Mesenchymal stem cell (in vitro differentiated cells and primary cell): ENCODE data around the gene PPP3R2.
A peak's percentile ranks its signal among the peaks of the same experiment; 100 is the strongest.
"Not testable (repeated sequence)": the region's sequence is repeated elsewhere in the genome, so short reads cannot be mapped to it uniquely, and the experiment has no call there.

Source experiments
- DNase-seq: peaks from one replicate; pipeline ENCODE4 v3.0.0-alpha.2; 2013
- H2AFZ ChIP-seq: one replicate; pipeline ENCODE4 v1.6.1; 2013; ENCODE audit warnings: low read depth, mild to moderate bottlenecking, control low read depth, inconsistent platforms, low read length, moderate library complexity
- H2AK5ac ChIP-seq: 2 replicates; pipeline ENCODE4 v1.6.1; 2013; ENCODE audit warnings: low read length, moderate library complexity, mild to moderate bottlenecking, inconsistent platforms; ENCODE audit not compliant: severe bottlenecking
- H2BK120ac ChIP-seq: one replicate; pipeline ENCODE4 v1.6.1; 2013; ENCODE audit warnings: low read depth, mild to moderate bottlenecking, inconsistent platforms, low read length, moderate library complexity
- H2BK12ac ChIP-seq, 2 experiments: one replicate each; pipeline ENCODE4 v1.6.1; 2013; ENCODE audit warnings: inconsistent platforms in 2 of 2, low read length in 2 of 2, mild to moderate bottlenecking in 2 of 2, moderate library complexity in 2 of 2, control low read depth in 1 of 2
- H2BK15ac ChIP-seq: one replicate; pipeline ENCODE4 v1.6.1; 2013; ENCODE audit warnings: mild to moderate bottlenecking, low read depth, inconsistent platforms; ENCODE audit not compliant: poor library complexity, severe bottlenecking
- H2BK5ac ChIP-seq: 2 replicates; pipeline ENCODE4 v1.6.1; 2013; ENCODE audit warnings: low read depth, mild to moderate bottlenecking, low read length, control low read depth, inconsistent platforms; ENCODE audit not compliant: poor library complexity, severe bottlenecking
- H3K14ac ChIP-seq, 2 experiments: one replicate each; pipeline ENCODE4 v1.6.1; 2013; ENCODE audit warnings: inconsistent platforms in 2 of 2, low read length in 2 of 2, control low read depth in 1 of 2, mild to moderate bottlenecking in 1 of 2, moderate library complexity in 1 of 2
- H3K18ac ChIP-seq, 2 experiments: one replicate each; pipeline ENCODE4 v1.6.1; 2013; ENCODE audit warnings: inconsistent platforms in 2 of 2, low read length in 2 of 2, control low read depth in 1 of 2, low read depth in 1 of 2, mild to moderate bottlenecking in 1 of 2
- H3K23ac ChIP-seq, 2 experiments: one replicate each; pipeline ENCODE4 v1.6.1; 2013; ENCODE audit warnings: inconsistent platforms in 2 of 2, low read length in 2 of 2, mild to moderate bottlenecking in 2 of 2, moderate library complexity in 2 of 2, control low read depth in 1 of 2
- H3K27ac ChIP-seq: 2 replicates; pipeline ENCODE4 v1.5.1; 2013; ENCODE audit warnings: mild to moderate bottlenecking, moderate library complexity, low read length, control low read depth, inconsistent platforms; ENCODE audit not compliant: poor library complexity, severe bottlenecking
- H3K27me3 ChIP-seq, 2 experiments: 2 replicates each; pipeline versions ENCODE4 v1.6.1 to v1.7.0; 2013; ENCODE audit warnings: low read length in 2 of 2, mild to moderate bottlenecking in 2 of 2, moderate library complexity in 2 of 2, control low read depth in 1 of 2, inconsistent platforms in 1 of 2; ENCODE audit not compliant: control insufficient read depth in 1 of 2, insufficient read depth in 1 of 2
- H3K36me3 ChIP-seq, 2 experiments: 2 replicates each; pipeline versions ENCODE4 v1.6.1 to v1.7.0; 2013; ENCODE audit warnings: low read length in 2 of 2, control low read depth in 1 of 2, inconsistent platforms in 1 of 2, low read depth in 1 of 2, mild to moderate bottlenecking in 1 of 2; ENCODE audit not compliant: insufficient read depth in 2 of 2, control insufficient read depth in 1 of 2
- H3K4ac ChIP-seq, 2 experiments: one replicate each; pipeline ENCODE4 v1.6.1; 2013; ENCODE audit warnings: inconsistent platforms in 2 of 2, low read length in 2 of 2, mild to moderate bottlenecking in 2 of 2, moderate library complexity in 2 of 2, control low read depth in 1 of 2, low read depth in 1 of 2
- H3K4me1 ChIP-seq: 2 replicates; pipeline ENCODE4 v1.6.1; 2013; ENCODE audit warnings: low read depth, low read length, control low read depth; ENCODE audit not compliant: control insufficient read depth, insufficient read depth
- H3K4me2 ChIP-seq: 2 replicates; pipeline ENCODE4 v1.6.1; 2013; ENCODE audit warnings: low read length, mild to moderate bottlenecking, inconsistent platforms; ENCODE audit not compliant: poor library complexity, severe bottlenecking
- H3K4me3 ChIP-seq, 2 experiments: 2 replicates each; pipeline versions ENCODE4 v1.5.1 to v1.7.0; 2013; ENCODE audit warnings: low read length in 2 of 2, mild to moderate bottlenecking in 2 of 2, control low read depth in 1 of 2, low read depth in 1 of 2; ENCODE audit not compliant: insufficient read depth in 1 of 2
- H3K79me1 ChIP-seq: replicated peaks from 2 replicates; pipeline ENCODE4 v1.6.1; 2013; ENCODE audit warnings: mild to moderate bottlenecking, control low read depth, low read length, inconsistent platforms; ENCODE audit not compliant: poor library complexity, severe bottlenecking
- H3K9ac ChIP-seq: 2 replicates; pipeline ENCODE4 v1.7.0; 2013; ENCODE audit warnings: mild to moderate bottlenecking, low read length, moderate library complexity
- H3K9me3 ChIP-seq: 2 replicates; pipeline ENCODE4 v1.7.0; 2013; ENCODE audit warnings: mild to moderate bottlenecking, low read length; ENCODE audit not compliant: control insufficient read depth
- H4K8ac ChIP-seq: one replicate; pipeline ENCODE4 v1.6.1; 2013; ENCODE audit warnings: inconsistent platforms, mild to moderate bottlenecking, low read length, moderate library complexity
- H4K91ac ChIP-seq: one replicate; pipeline ENCODE4 v1.6.1; 2013; ENCODE audit warnings: mild to moderate bottlenecking, low read length, inconsistent platforms
- WGBS: methylation state at CpG from one replicate; pipeline ENCODE4 v1.1.7; 2013; ENCODE audit warnings: mixed read lengths; 5-methylcytosine and 5-hydroxymethylcytosine counted together

The PPP3R2 gene

GRCh38 chr9:101561740-101562139, 33.0 kb downstream of the PPP3R2 start:
- no peak overlapping the region for H2BK15ac ChIP-seq
- H2BK5ac ChIP-seq = no peak overlapping the region
- no peak overlapping the region for H4K8ac ChIP-seq
- H3K4me1 ChIP-seq = no peaks in the 10 kb centered on the region
- H2BK120ac ChIP-seq = no peak overlapping the region
- no peak overlapping the region for H3K23ac ChIP-seq
- no peaks in the 10 kb centered on the region for H3K27me3 ChIP-seq
- peaks cover 10% of the 10 kb centered on the region for H3K79me1 ChIP-seq
- no peak overlapping the region for H2AK5ac ChIP-seq
- no peak overlapping the region for H3K4me3 ChIP-seq
- no peak overlapping the region for H3K4me2 ChIP-seq
- no peak overlapping the region for H4K91ac ChIP-seq
- H2BK12ac ChIP-seq = no peak overlapping the region
- H3K14ac ChIP-seq = no peak overlapping the region
- no peak overlapping the region for H3K27ac ChIP-seq
- no peak overlapping the region for H2AFZ ChIP-seq
- H3K36me3 ChIP-seq = peaks cover 10 to 81% of the 10 kb centered on the region in 2 experiments
- H3K9me3 ChIP-seq = peaks cover 12% of the 10 kb centered on the region
- H3K4ac ChIP-seq = no peak overlapping the region
- WGBS = 96% methylated on average over 1 of the region's 1 CpG
- no peak for DNase-seq
- H3K18ac ChIP-seq = no peak overlapping the region
- H3K9ac ChIP-seq = no peak overlapping the region

GRCh38 chr9:101549472-101550098, 45.2 kb downstream of the PPP3R2 start:
- H3K4me2 ChIP-seq, H2BK5ac ChIP-seq, H2AK5ac ChIP-seq, H3K14ac ChIP-seq, H2BK120ac ChIP-seq, H3K18ac ChIP-seq, H4K91ac ChIP-seq, H3K27ac ChIP-seq, H2BK12ac ChIP-seq, H3K9me3 ChIP-seq, H3K79me1 ChIP-seq, H2BK15ac ChIP-seq, H2AFZ ChIP-seq, H3K4me1 ChIP-seq, H4K8ac ChIP-seq, H3K27me3 ChIP-seq, H3K4me3 ChIP-seq, H3K23ac ChIP-seq, H3K9ac ChIP-seq, H3K4ac ChIP-seq: not testable (repeated sequence)
- 74% methylated on average over 15 of the region's 18 CpGs for WGBS
- peaks cover 15 to 95% of the 10 kb centered on the region in 2 experiments for H3K36me3 ChIP-seq
- DNase-seq = peak; percentile 15

- Histone ChIP-seq H3K4me1 (peaks cover 4% of the 10 kb centered on the region), H4K8ac (peak overlapping the region; percentile 49), H3K4me3 (no peak overlapping the region), H2BK12ac (no peak overlapping the region), H3K79me1 (peaks cover 29% of the 10 kb centered on the region), H3K9me3 (no peaks in the 10 kb centered on the region), H3K14ac (no peak overlapping the region), H2BK5ac (no peak overlapping the region), H3K4me2 (no peak overlapping the region), H4K91ac (no peak overlapping the region), H2BK120ac (no peak overlapping the region), H3K18ac (no peak overlapping the region), H2AK5ac (no peak overlapping the region), H3K27me3 (no peaks in the 10 kb centered on the region), H3K23ac (no peak overlapping the region), H3K9ac (no peak overlapping the region), H2BK15ac (no peak overlapping the region), H2AFZ (no peak overlapping the region), H3K4ac (no peak overlapping the region), H3K36me3 (peaks cover 13 to 93% of the 10 kb centered on the region in 2 experiments), H3K27ac (no peak overlapping the region)
- no peak for DNase-seq
- 98% methylated on average over 14 of the region's 14 CpGs for WGBS
These were observed 51.6 kb downstream of the PPP3R2 start for GRCh38 chr9:101543098-101543735.
